HepG2 (cell line): ENCODE measurements around the gene EEF1AKMT3. TPM values are rescaled to one million over a fixed set of nuclear protein-coding genes. Genes with fewer than 3 reads are reported as not detected.

Experiments used
- AKAP8 ChIP-seq: sonication (generic); formaldehyde crosslinking; IDR thresholded peaks from 2 replicates; pipeline ENCODE4 v1.5.1; 2020; ENCODE audit warnings: mild to moderate bottlenecking, missing genetic modification reagents
- ATF7-NPFF ChIP-seq: sonication (generic); formaldehyde crosslinking; IDR thresholded peaks from 2 replicates; pipeline ENCODE4 v1.8.1; 2023; ENCODE audit warnings: mild to moderate bottlenecking, low read depth, missing genetic modification reagents, moderate library complexity
- CCAR2 ChIP-seq: fragments of 200-400 bp; formaldehyde crosslinking; optimal IDR thresholded peaks from 2 replicates; pipeline ENCODE3; 2018; ENCODE audit warnings: low read depth, mild to moderate bottlenecking, low read length, moderate library complexity
- CHD2 ChIP-seq: IDR thresholded peaks from 2 replicates; pipeline ENCODE4 v1.6.1; 2011; ENCODE audit warnings: low read depth, low read length, improper control_type of control experiment
- DMAP1 ChIP-seq: IDR thresholded peaks from 2 replicates; pipeline ENCODE4 v1.6.1; 2016
- GATA4 ChIP-seq: sonication (generic); IDR thresholded peaks from 2 replicates; pipeline ENCODE4 v1.6.1; 2016; ENCODE audit warnings: antibody characterized with exemption, low read depth, borderline replicate concordance
- HOMEZ ChIP-seq: IDR thresholded peaks from 2 replicates; pipeline ENCODE4 v1.6.1; 2016; ENCODE audit warnings: low read depth
- HOXA3 ChIP-seq: sonication (generic); formaldehyde crosslinking; IDR thresholded peaks from 2 replicates; pipeline ENCODE4 v1.5.0; 2020; ENCODE audit warnings: missing genetic modification reagents
- KDM1A ChIP-seq: IDR thresholded peaks from 2 replicates; pipeline ENCODE4 v1.6.1; 2016; ENCODE audit warnings: missing compliant biosample characterization
- NAIF1 ChIP-seq: sonication (generic); formaldehyde crosslinking; IDR thresholded peaks from 2 replicates; pipeline ENCODE4 v1.5.0; 2020; ENCODE audit warnings: mild to moderate bottlenecking, missing genetic modification reagents, borderline replicate concordance
- PATZ1 ChIP-seq: sonication (generic); formaldehyde crosslinking; IDR thresholded peaks from 2 replicates; pipeline ENCODE4 v1.4.0; 2020; ENCODE audit warnings: missing genetic modification reagents
- SOX5 ChIP-seq: IDR thresholded peaks from 2 replicates; pipeline ENCODE4 v1.6.1; 2016; ENCODE audit warnings: borderline replicate concordance
- TP53 ChIP-seq: sonication (generic); formaldehyde crosslinking; conservative IDR thresholded peaks from 2 replicates; pipeline ENCODE4 v1.4.0; 2020; ENCODE audit warnings: missing genetic modification reagents
- ZBTB38 ChIP-seq: sonication (generic); formaldehyde crosslinking; IDR thresholded peaks from 2 replicates; pipeline ENCODE4 v1.5.1; 2020; ENCODE audit warnings: mild to moderate bottlenecking, missing genetic modification reagents
- ZNF350 ChIP-seq: sonication (generic); formaldehyde crosslinking; IDR thresholded peaks from 2 replicates; pipeline ENCODE4 v1.4.0; 2020; ENCODE audit warnings: mild to moderate bottlenecking, low read depth, missing genetic modification reagents, borderline replicate concordance
- ZNF574 ChIP-seq: sonication (generic); formaldehyde crosslinking; IDR thresholded peaks from 2 replicates; pipeline ENCODE4 v1.4.0; 2020; ENCODE audit warnings: missing genetic modification reagents
- polyA plus RNA-seq, 8 experiments: library from polyadenylated mRNA; depleted of rRNA in 3 of 8; stranded (reverse) in 7 of 8; unstranded in 1 of 8; fragments of >200 nt; fragmentation: Illumina TruSeq in 4 of 8; extraction: Trizol in 4 of 8; gene quantifications; 2 replicates each; pipeline versions ENCODE4 v1.2.1 to v1.2.3, GENCODE V29; 2011 to 2016; ENCODE audit warnings: low read depth in 4 of 8, missing spikeins in 1 of 8, mixed read lengths in 1 of 8; ENCODE audit not compliant: insufficient read depth in 1 of 8
- total RNA-seq, 5 experiments: library from RNA; depleted of rRNA; stranded (reverse); fragments of >200 nt; fragmentation: Illumina TruSeq; extraction: Trizol; gene quantifications; 2 replicates each; pipeline ENCODE4 v1.2.3, GENCODE V29; 2016; ENCODE audit warnings: low read depth in 1 of 5
- TF ChIP-seq, protein P1 (sequence below): sonication (generic); formaldehyde crosslinking; IDR thresholded peaks from 2 replicates; pipeline ENCODE4 v1.9.0; 2022; ENCODE audit warnings: low read depth, missing genetic modification reagents
- TF ChIP-seq, protein P2 (sequence below): sonication (generic); formaldehyde crosslinking; IDR thresholded peaks from 2 replicates; pipeline ENCODE4 v1.5.0; 2020; ENCODE audit warnings: mild to moderate bottlenecking, missing genetic modification reagents

The EEF1AKMT3 gene
- total and polyA plus RNA-seq, 2 of the 13 experiments (the other 11 are each of a cell fraction or from before 2014, with no cell fraction given): 4.7 to 11.4 TPM

- peak; percentile 47; the same call in 1 of the 2 replicates for TF ChIP-seq PATZ1 (CRISPR knock-in tag)
- no peak for TF ChIP-seq GATA4
- TF ChIP-seq TP53: no peak
- no peak for TF ChIP-seq NAIF1
- TF ChIP-seq SOX5 (CRISPR knock-in tag): peak; percentile 69
- peak; percentile 62 for TF ChIP-seq HOXA3 (CRISPR knock-in tag)
- no peak for TF ChIP-seq CCAR2
- peak; percentile 73 for TF ChIP-seq CHD2
- no peak; the same call in 1 of the 2 replicates for TF ChIP-seq ZNF350 (CRISPR knock-in tag)
- TF ChIP-seq, protein P1, sequence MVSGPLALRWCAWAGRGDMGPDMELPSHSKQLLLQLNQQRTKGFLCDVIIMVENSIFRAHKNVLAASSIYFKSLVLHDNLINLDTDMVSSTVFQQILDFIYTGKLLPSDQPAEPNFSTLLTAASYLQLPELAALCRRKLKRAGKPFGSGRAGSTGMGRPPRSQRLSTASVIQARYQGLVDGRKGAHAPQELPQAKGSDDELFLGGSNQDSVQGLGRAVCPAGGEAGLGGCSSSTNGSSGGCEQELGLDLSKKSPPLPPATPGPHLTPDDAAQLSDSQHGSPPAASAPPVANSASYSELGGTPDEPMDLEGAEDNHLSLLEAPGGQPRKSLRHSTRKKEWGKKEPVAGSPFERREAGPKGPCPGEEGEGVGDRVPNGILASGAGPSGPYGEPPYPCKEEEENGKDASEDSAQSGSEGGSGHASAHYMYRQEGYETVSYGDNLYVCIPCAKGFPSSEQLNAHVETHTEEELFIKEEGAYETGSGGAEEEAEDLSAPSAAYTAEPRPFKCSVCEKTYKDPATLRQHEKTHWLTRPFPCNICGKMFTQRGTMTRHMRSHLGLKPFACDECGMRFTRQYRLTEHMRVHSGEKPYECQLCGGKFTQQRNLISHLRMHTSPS: peak; percentile 53; the same call in 1 of the 2 replicates
- no peak for TF ChIP-seq ZBTB38 (CRISPR knock-in tag)
- peak; percentile 52; the same call in 1 of the 2 replicates for TF ChIP-seq DMAP1 (CRISPR knock-in tag)
- TF ChIP-seq HOMEZ (CRISPR knock-in tag): peak; percentile 44; the same call in 1 of the 2 replicates
- TF ChIP-seq ATF7-NPFF: no peak
- TF ChIP-seq, protein P2, sequence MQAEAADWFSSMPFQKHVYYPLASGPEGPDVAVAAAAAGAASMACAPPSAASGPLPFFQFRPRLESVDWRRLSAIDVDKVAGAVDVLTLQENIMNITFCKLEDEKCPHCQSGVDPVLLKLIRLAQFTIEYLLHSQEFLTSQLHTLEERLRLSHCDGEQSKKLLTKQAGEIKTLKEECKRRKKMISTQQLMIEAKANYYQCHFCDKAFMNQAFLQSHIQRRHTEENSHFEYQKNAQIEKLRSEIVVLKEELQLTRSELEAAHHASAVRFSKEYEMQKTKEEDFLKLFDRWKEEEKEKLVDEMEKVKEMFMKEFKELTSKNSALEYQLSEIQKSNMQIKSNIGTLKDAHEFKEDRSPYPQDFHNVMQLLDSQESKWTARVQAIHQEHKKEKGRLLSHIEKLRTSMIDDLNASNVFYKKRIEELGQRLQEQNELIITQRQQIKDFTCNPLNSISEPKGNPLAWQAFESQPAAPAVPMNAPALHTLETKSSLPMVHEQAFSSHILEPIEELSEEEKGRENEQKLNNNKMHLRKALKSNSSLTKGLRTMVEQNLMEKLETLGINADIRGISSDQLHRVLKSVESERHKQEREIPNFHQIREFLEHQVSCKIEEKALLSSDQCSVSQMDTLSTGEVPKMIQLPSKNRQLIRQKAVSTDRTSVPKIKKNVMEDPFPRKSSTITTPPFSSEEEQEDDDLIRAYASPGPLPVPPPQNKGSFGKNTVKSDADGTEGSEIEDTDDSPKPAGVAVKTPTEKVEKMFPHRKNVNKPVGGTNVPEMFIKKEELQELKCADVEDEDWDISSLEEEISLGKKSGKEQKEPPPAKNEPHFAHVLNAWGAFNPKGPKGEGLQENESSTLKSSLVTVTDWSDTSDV (CRISPR knock-in tag): no peak
- TF ChIP-seq KDM1A (CRISPR knock-in tag): peak; percentile 47; the same call in 1 of the 2 replicates
- no peak; the same call in none of the 2 replicates for TF ChIP-seq ZNF574 (CRISPR knock-in tag)
- no peak for TF ChIP-seq AKAP8
Observed at GRCh38 chr12:57813971-57814772, 41.8 kb downstream of the EEF1AKMT3 start (continued).
